HCT116 (cell line): ENCODE measurements around the gene ZNF577.

Source experiments
- CEBPB ChIP-seq: IDR thresholded peaks from 2 replicates; pipeline ENCODE4 v1.6.1; 2012; ENCODE audit warnings: low read depth
- CTCF ChIP-seq, 3 experiments: fragments of 200-600 bp in 1 of 3; sonication (generic) in 1 of 3; IDR thresholded peaks in 2 of 3; conservative IDR thresholded peaks in 1 of 3; 2 replicates each; pipeline ENCODE4 v1.5.1; 2012 to 2017; ENCODE audit warnings: low read depth in 2 of 3, low read length in 2 of 3, antibody characterized with exemption in 1 of 3, borderline replicate concordance in 1 of 3, control low read depth in 1 of 3, mild to moderate bottlenecking in 1 of 3, mixed read lengths in 1 of 3, mixed run types in 1 of 3, moderate library complexity in 1 of 3; ENCODE audit not compliant: insufficient read depth in 1 of 3
- POLR2A ChIP-seq: IDR thresholded peaks from 2 replicates; pipeline ENCODE4 v1.7.0; 2011; ENCODE audit warnings: borderline replicate concordance; ENCODE audit not compliant: insufficient read depth, insufficient read length; ENCODE audit errors: extremely low read depth
- POLR2AphosphoS5 ChIP-seq: IDR thresholded peaks from 2 replicates; pipeline ENCODE4 v1.6.1; 2011; ENCODE audit warnings: mild to moderate bottlenecking, low read depth, low read length, moderate library complexity
- RAD21 ChIP-seq: IDR thresholded peaks from 2 replicates; pipeline ENCODE4 v1.6.1; 2012; ENCODE audit warnings: low read depth, mild to moderate bottlenecking
- REST ChIP-seq: IDR thresholded peaks from 2 replicates; pipeline ENCODE4 v1.6.1; 2012; ENCODE audit warnings: low read depth
- SIN3A ChIP-seq: IDR thresholded peaks from 2 replicates; pipeline ENCODE4 v1.6.1; 2012; ENCODE audit warnings: low read depth
- SP1 ChIP-seq: IDR thresholded peaks from 2 replicates; pipeline ENCODE4 v1.6.1; 2012; ENCODE audit warnings: low read depth
- TCF7L2 ChIP-seq: IDR thresholded peaks from 2 replicates; pipeline ENCODE4 v1.7.0; 2011; ENCODE audit warnings: borderline replicate concordance, inconsistent platforms; ENCODE audit not compliant: insufficient read depth, insufficient read length; ENCODE audit errors: extremely low read depth
- YY1 ChIP-seq: IDR thresholded peaks from 2 replicates; pipeline ENCODE4 v1.6.1; 2011; ENCODE audit warnings: low read length, low read depth, moderate library complexity, mild to moderate bottlenecking; ENCODE audit not compliant: insufficient replicate concordance; ENCODE audit errors: extremely low read depth
- ZNF274 ChIP-seq: fragments of 200-500 bp; sonication (Bioruptor generic); IDR thresholded peaks from 2 replicates; pipeline ENCODE4 v1.6.1; 2014; ENCODE audit warnings: mild to moderate bottlenecking, low read depth, low read length, inconsistent platforms

- TF ChIP-seq CTCF (IDR thresholded peaks at IDR 0.05 in 2 of 3, conservative IDR thresholded peaks at IDR 0.05 in 1 of 3; ENCODE audit: borderline replicate concordance in 1 of 3, insufficient read depth in 1 of 3, low read depth in 2 of 3, low read length in 2 of 3): no peak
- no peak for TF ChIP-seq REST
- TF ChIP-seq RAD21: no peak
- TF ChIP-seq POLR2A: no peak
- TF ChIP-seq POLR2AphosphoS5: no peak
- no peak for TF ChIP-seq TCF7L2
- no peak for TF ChIP-seq SIN3A
- no peak for TF ChIP-seq CEBPB
- TF ChIP-seq YY1: no peak
- TF ChIP-seq SP1: no peak
- no peak for TF ChIP-seq ZNF274
Measured at GRCh38 chr19:51889934-51890333, 2.2 kb upstream of the ZNF577 start.
